Heart right ventricle (tissue), 16 donors: ENCODE data around the gene WDR5B. TPM values are rescaled to one million over a fixed set of nuclear protein-coding genes. Genes with fewer than 3 reads are reported as not detected.

Experiments used
- ATAC-seq, 8 donors: fragments of 200-7000 bp; cut with Tn5 transposase; one replicate each; pipeline ENCODE4 v1.9.1; 2020; ENCODE audit warnings: mild to moderate bottlenecking in 8 of 8, moderate library complexity in 8 of 8, moderate number of reproducible peaks in 1 of 8
- DNase-seq, 2 donors: peaks; one replicate each; pipeline ENCODE4 v3.0.0-alpha.2; 2020
- H3K27ac ChIP-seq, 10 donors: fragments of 200-600 bp; sonication (generic) in 2 of 10; one replicate each; pipeline versions ENCODE4 v1.5.0 to v1.8.0; 2020 to 2022; ENCODE audit warnings: mild to moderate bottlenecking in 3 of 10
- H3K27me3 ChIP-seq, 7 donors: fragments of 200-600 bp; one replicate each; pipeline ENCODE4 v1.8.0; 2021 to 2022; ENCODE audit warnings: mild to moderate bottlenecking in 2 of 7
- H3K36me3 ChIP-seq, 9 donors: fragments of 200-600 bp; sonication (generic) in 1 of 9; one replicate each; pipeline versions ENCODE4 v1.5.0 to v1.8.0; 2020 to 2022; ENCODE audit warnings: mild to moderate bottlenecking in 2 of 9
- H3K4me1 ChIP-seq, 9 donors: fragments of 200-600 bp; sonication (generic) in 1 of 9; one replicate each; pipeline versions ENCODE4 v1.5.0 to v1.8.0; 2020 to 2022; ENCODE audit warnings: mild to moderate bottlenecking in 4 of 9
- H3K4me3 ChIP-seq, 10 donors: fragments of 200-600 bp; sonication (generic) in 2 of 10; one replicate each; pipeline versions ENCODE4 v1.5.0 to v1.8.0; 2020 to 2022; ENCODE audit warnings: mild to moderate bottlenecking in 7 of 10, moderate library complexity in 2 of 10
- H3K9me3 ChIP-seq, 11 donors: fragments of 200-600 bp in 10 of 11; sonication (generic) in 2 of 11; one replicate each; pipeline versions ENCODE4 v1.5.0 to v1.8.0; 2013 to 2022; ENCODE audit warnings: mild to moderate bottlenecking in 2 of 11, control low read depth in 1 of 11, moderate library complexity in 1 of 11
- CTCF ChIP-seq, 9 donors: fragments of 200-600 bp; sonication (generic) in 2 of 9; IDR thresholded peaks; one replicate each; pipeline versions ENCODE4 v1.5.0 to v1.8.0; 2021 to 2022; ENCODE audit warnings: antibody characterized with exemption in 9 of 9, mild to moderate bottlenecking in 5 of 9, moderate library complexity in 1 of 9
- WGBS, 2 donors: extraction: QIAGEN DNeasy Blood & Tissue Kit; methylation state at CpG; one replicate each; pipeline ENCODE4 v1.1.7; 2013; ENCODE audit warnings: inconsistent platforms in 1 of 2; 5-methylcytosine and 5-hydroxymethylcytosine counted together
- intact Hi-C, 10 donors: fragments of 100-400 bp; cut with DNase I; formaldehyde crosslinking; loops; one replicate each; pipeline versions ENCODE4 v1.11.1 to v1.14.2; 2022
- polyA plus RNA-seq, 2 donors: library from polyadenylated mRNA; stranded (reverse); fragments of 200-250 nt; gene quantifications; one replicate each; pipeline ENCODE4 v1.2.3, GENCODE V29; 2013
- total RNA-seq, 10 donors: library from RNA; stranded (reverse); fragmentation: NEBNext Ultra II Directional in 3 of 10; extraction: Animal tissue kit (Norgen Biotek cat#: 25700) in 3 of 10; gene quantifications; one replicate each; pipeline versions ENCODE4 v1.2.1 to v1.2.4, GENCODE V29; 2021 to 2023
- donor health status: Arrhythmogenic right ventricular cardiomyopathy.
- donor health status: ischemic (EF 13 %, LVEDD 7.1; RV severe dilation, severe dysfunction).
- donor health status: healthy with polysubstance abuse.
- donor health status: DM: no; HTN: yes; CAD: no.
- donor health status: DM: no; HTN: no; CAD: no.
- donor health status: ischemic (EF 25% LVEDD 6.9; RV normal size, moderate dysfunction).
- donor health status: ischemic (EF 25% LVEDD 5.7; RV mildly dilated, moderate dysfunction).
- donor health status: healthy.
- donor health status: DM: yes; HTN: yes; CAD: no.
- donor health status: Ischemic cardiomyopathy.
- donor health status: ischemic (EF 35%, LVEDD 5.7; RV mildly dilated, moderate dysfunction).
- donor health status: nonischemic (EF 11% LVEDD 7.7; RV severe dilation, severe dysfunction).
- donor health status: DM: yes; HTN: yes; CAD: no.
- donor health status: PGD.
- donor health status: ischemic (EF 29% LVEDD 5.4; RV normal size, mild dysfunction).
- donor health status: nonischemic (EF 23%, LVEDD 6.1; RV moderate dilation, normal function).

Gene WDR5B
- total and polyA plus RNA-seq, 12 donors, result 1.8 to 3.9 (median 2.9) TPM

GRCh38 chr3:122407946-122408345 is 7.9 kb downstream of the WDR5B start:
- intact Hi-C loops, result no loop called here
- no peaks in the 10 kb centered on the region for H3K27me3 ChIP-seq
- ATAC-seq, result no peak
- H3K9me3 ChIP-seq, result no peaks in the 10 kb centered on the region
- TF ChIP-seq CTCF (IDR thresholded peaks at IDR 0.05), result no peak
- H3K27ac ChIP-seq, result peak overlapping the region in 1 of 10 donors; percentile 83
- 88 to 97% methylated on average over 1 of the region's 1 CpG for WGBS, 2 donors
- DNase-seq, result no peak
- H3K36me3 ChIP-seq, result peaks cover 0 to 100% (median 46%) of the 10 kb centered on the region in 9 donors
- peaks cover 0 to 23% (median 0%) of the 10 kb centered on the region in 9 donors for H3K4me1 ChIP-seq
- H3K4me3 ChIP-seq, result no peak overlapping the region

- H3K4me1 ChIP-seq, result peaks cover 0 to 15% (median 0%) of the 10 kb centered on the region in 9 donors
- 84 to 94% methylated on average over 4 of the region's 4 CpGs for WGBS, 2 donors
- no peak for TF ChIP-seq CTCF (IDR thresholded peaks at IDR 0.05)
- no peak for DNase-seq
- ATAC-seq, result peak in 3 of 8 donors; percentile 50 to 64 (median 54)
- H3K4me3 ChIP-seq, result no peak overlapping the region
- H3K27ac ChIP-seq, result no peak overlapping the region
- intact Hi-C loops, result no loop called here
- H3K27me3 ChIP-seq, result no peaks in the 10 kb centered on the region
- peaks cover 0 to 87% (median 46%) of the 10 kb centered on the region in 9 donors for H3K36me3 ChIP-seq
- H3K9me3 ChIP-seq, result no peaks in the 10 kb centered on the region
Measured at GRCh38 chr3:122406198-122406597, 9.7 kb downstream of the WDR5B start.

- no peak for DNase-seq
- no peak for TF ChIP-seq CTCF (IDR thresholded peaks at IDR 0.05)
- no peak overlapping the region for H3K27ac ChIP-seq
- peaks cover 0 to 76% (median 37%) of the 10 kb centered on the region in 9 donors for H3K36me3 ChIP-seq
- no peaks in the 10 kb centered on the region for H3K9me3 ChIP-seq
- no peak for ATAC-seq
- intact Hi-C loops, result no loop called here
- no peaks in the 10 kb centered on the region for H3K27me3 ChIP-seq
- 63 to 85% methylated on average over 3 of the region's 3 CpGs for WGBS, 2 donors
- H3K4me1 ChIP-seq, result peaks cover 0 to 9% (median 0%) of the 10 kb centered on the region in 9 donors
- no peak overlapping the region for H3K4me3 ChIP-seq
Measured at GRCh38 chr3:122405015-122405414, 10.8 kb downstream of the WDR5B start.

DNA sequence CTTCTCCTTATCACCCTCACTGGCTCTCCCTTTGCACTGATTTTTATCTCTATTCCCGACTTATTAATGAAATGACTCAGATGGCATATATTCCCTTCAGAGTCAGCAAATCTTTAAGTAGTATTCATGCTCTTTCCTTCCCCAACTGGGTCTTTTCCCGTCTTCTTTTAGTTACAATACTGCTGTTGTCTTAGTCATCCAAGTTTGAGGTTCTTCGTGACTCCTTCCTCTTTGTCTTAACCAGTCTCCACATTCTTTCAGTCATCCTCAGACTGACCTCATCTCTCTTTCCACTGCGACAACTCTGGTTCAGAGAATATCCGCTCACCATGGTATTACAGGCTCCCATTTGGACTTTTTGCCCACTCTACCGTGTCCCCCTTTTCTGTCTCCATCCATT is 12.4 kb downstream of the WDR5B start:
- no peak for TF ChIP-seq CTCF (IDR thresholded peaks at IDR 0.05)
- DNase-seq (no peak), ATAC-seq (no peak)
- H3K27ac ChIP-seq, result peak overlapping the region in 1 of 10 donors; percentile 66
- H3K9me3 ChIP-seq, result no peaks in the 10 kb centered on the region
- no peaks in the 10 kb centered on the region for H3K27me3 ChIP-seq
- peaks cover 0 to 63% (median 28%) of the 10 kb centered on the region in 9 donors for H3K36me3 ChIP-seq
- H3K4me3 ChIP-seq, result no peak overlapping the region
- peaks cover 0 to 9% (median 0%) of the 10 kb centered on the region in 9 donors for H3K4me1 ChIP-seq
- WGBS, 2 donors, result 84 to 94% methylated on average over 6 of the region's 6 CpGs
- intact Hi-C loops, result no loop called here
